Testis (tissue), 2 donors: ENCODE results near the gene PKP2.

Experiments used
- CTCF ChIP-seq, 3 experiments: fragments of 450-650 bp in 2 of 3; fragments of 200-600 bp in 1 of 3; sonication (generic) in 1 of 3; IDR thresholded peaks; one replicate each; pipeline ENCODE4 v1.5.1; 2016 to 2019; ENCODE audit warnings: antibody characterized with exemption in 3 of 3, mild to moderate bottlenecking in 2 of 3, moderate library complexity in 1 of 3
- POLR2A ChIP-seq: fragments of 450-650 bp; IDR thresholded peaks from one replicate; pipeline ENCODE4 v1.6.1; 2017; ENCODE audit warnings: antibody characterized with exemption, mild to moderate bottlenecking, moderate library complexity

DNA sequence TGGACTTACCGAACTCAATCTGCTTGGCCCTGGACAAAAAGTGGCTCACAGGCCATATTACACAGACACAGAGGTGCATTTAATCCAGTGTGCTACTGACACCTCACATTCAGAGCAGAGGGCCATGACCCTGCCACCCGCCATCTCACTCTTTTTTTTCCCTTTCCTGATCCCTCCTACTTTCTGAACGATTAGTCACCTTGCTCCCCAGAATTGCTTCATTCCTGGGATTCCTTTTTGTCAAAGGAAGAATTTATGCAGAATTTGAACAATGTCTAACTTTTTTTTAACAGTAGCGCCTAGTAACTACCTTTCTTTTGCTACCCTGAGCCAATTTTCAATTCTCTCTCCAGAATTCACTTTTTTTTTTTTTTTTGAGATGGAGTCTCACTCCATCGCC is 4.6 kb downstream of the PKP2 start:
- TF ChIP-seq CTCF (IDR thresholded peaks at IDR 0.05) (no peak), POLR2A (no peak)
